ENCODE measurements around the gene AAK1. TPM values are rescaled to one million over a fixed set of nuclear protein-coding genes. Genes with fewer than 3 reads are reported as not detected.

Gene AAK1
- 45.9 TPM for total RNA-seq

DNA sequence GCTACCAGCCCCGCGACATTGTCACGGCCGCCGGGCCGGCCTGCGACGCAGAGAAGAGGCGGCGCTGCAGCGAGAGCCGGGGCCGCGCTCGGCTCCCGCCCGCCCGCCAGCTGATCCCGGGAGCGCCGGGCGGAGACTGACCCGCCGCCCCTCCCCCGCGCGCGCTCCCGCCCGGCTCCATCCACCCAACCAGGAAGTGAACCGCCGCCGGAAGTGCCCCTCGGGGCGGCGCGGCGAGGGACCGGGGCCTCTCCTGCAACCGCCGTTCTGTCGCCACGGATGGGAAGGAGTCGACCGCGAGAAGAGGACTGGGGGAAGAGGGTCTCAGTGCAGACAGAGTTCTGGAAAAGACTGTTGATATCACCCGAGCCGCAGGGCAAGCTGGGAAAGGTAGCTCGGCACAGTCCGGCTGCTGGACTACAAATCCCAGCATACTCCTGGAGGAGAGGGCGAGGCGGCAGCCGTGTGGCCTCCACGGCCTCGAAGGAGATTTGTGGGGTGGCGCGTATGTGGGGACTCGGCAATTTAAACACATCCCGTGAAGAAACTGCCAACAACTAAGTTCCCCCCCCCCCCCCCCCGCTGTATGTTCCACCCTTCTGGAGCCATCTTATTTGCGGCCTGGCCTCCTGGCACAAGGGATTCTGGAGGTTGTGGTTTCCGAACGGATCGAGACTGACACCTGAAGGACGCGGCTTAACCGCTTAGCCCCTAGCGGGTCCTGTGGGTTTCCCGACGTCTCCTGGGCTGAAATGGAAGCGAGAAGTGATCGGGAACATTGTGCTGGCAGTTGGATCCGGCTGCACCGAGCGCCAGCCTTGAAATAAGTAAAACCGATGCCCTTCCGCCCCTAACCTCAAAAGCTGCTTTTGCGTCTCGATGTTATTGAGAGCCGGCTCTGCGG, at the start of gene AAK1:
TSS of gene AAK1 (minus strand) at position 138 of the 904 bp plus-strand sequence. CDS start 699 bp downstream, outside the sequence.

GRCh38 chr2:69436938-69437750, 206.4 kb downstream of the AAK1 start, which contains the start of gene NFU1:
Gene NFU1 (minus strand): TSS chr2:69437435. CDS start chr2:69437422, 13 bp downstream.

Small RNA genes within 50 kb of the gene (small RNA-seq; reads per million reads assigned to genes)
- not detected for gene RN7SL604P (ENCODE audit: low replicate concordance)
- not detected for gene SNORA36C (ENCODE audit: low replicate concordance)

Other genes starting within 250 kb of the AAK1 start
- gene NFU1, start 206.3 kb downstream of the AAK1 start, total RNA-seq = 34.0 TPM
- gene ANXA4, start 98.4 kb upstream of the AAK1 start, total RNA-seq = 65.8 TPM
- gene GMCL1, start 185.9 kb upstream of the AAK1 start, total RNA-seq = 21.5 TPM

Measured in metanephros (tissue), 2 donors.